SK-N-MC (cell line): ENCODE measurements around the gene PPP2R3B.
"Not testable (repeated sequence)": the region's sequence is repeated elsewhere in the genome, so short reads cannot be mapped to it uniquely, and the experiment has no call there.

Source experiments
- EZH2 ChIP-seq: fragments of 200-600 bp; sonication (generic); IDR thresholded peaks from one replicate; pipeline ENCODE4 v1.6.1; 2017; ENCODE audit warnings: antibody characterized with exemption
- POLR2AphosphoS5 ChIP-seq: IDR thresholded peaks from 2 replicates; pipeline ENCODE4 v1.6.1; 2012; ENCODE audit warnings: mild to moderate bottlenecking, low read depth, low read length, borderline replicate concordance

DNA sequence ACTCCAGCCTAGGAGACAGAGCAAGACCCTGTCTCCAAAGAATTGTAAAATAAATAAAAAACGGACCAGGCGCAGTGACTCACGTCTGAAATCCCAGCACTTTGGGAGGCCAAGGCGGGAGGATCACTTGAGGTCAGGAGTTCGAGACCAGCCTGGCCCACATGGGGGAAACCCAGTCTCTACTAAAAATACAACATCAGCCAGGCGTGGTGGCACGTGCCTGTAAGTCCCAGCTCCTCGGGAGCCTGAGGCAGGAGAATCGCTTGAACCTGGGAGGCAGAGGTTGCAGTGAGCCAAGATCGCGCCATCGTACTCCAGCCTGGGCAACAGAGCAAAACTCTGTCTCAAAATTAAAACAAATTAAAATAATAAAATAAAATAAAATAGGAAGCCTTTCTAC, 971 bp downstream of the PPP2R3B start:
- TF ChIP-seq EZH2, POLR2AphosphoS5: not testable (repeated sequence)
